Stimulated activated CD8-positive, alpha-beta memory T cell treated with anti-CD3 and anti-CD28 coated beads, Interleukin-12 subunit alpha, Interleukin-12 subunit beta, amount 100 ng/mL, for 24 hours (primary cell): ENCODE measurements around the gene KRT76.

Source experiments
- DNase-seq: peaks from one replicate; pipeline ENCODE4 v3.0.0-alpha.2; 2020; ENCODE audit errors: extremely low read depth

The KRT76 gene

DNA sequence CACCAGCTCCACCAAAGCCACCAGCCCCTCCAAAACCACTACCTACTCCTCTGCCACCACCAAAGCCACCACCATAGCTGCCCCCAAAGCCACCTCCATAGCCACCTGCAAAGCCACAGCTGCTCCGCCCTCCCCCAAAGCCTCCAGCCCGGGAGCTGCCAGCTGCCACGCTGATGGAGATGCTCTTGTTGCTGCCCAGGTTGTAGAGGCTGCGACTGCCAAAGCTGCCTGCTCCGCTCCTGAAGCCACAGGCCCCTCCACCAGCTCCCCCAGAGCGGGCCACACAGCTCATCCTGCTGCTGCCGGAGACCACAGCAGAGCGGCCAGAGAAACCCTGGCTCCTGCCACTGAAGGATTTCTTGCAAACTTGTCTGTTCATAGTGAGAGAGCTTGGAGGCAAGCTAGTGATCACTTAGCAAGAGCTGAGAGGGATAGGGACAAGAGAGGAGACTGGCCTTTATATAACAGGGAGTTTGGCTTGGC is at the start of gene KRT76:
TSS of gene KRT76 (minus strand) at position 433 of the 483 bp plus-strand sequence. CDS start at position 379, 54 bp downstream.
- no peak for DNase-seq

DNA sequence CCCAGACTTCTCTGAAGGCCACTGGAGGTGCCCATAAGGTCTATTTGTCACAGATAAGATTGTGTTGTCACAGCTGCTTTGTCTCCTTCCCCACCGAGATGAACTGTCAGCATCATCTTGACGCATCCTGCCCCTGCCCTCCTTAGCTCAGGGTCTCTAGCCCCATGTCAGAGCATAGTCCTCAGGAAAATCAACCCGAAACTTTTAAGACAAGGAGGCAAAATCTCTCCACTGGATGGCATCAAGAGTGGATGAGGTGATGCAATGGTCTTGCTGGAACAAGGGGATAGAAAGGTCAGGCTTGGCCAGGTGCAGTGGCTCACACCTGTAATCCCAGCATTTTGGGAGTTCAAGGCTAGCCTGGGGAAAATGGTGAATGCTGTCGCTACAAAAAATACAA is 48.8 kb upstream of the KRT76 start:
- DNase-seq: no peak

DNA sequence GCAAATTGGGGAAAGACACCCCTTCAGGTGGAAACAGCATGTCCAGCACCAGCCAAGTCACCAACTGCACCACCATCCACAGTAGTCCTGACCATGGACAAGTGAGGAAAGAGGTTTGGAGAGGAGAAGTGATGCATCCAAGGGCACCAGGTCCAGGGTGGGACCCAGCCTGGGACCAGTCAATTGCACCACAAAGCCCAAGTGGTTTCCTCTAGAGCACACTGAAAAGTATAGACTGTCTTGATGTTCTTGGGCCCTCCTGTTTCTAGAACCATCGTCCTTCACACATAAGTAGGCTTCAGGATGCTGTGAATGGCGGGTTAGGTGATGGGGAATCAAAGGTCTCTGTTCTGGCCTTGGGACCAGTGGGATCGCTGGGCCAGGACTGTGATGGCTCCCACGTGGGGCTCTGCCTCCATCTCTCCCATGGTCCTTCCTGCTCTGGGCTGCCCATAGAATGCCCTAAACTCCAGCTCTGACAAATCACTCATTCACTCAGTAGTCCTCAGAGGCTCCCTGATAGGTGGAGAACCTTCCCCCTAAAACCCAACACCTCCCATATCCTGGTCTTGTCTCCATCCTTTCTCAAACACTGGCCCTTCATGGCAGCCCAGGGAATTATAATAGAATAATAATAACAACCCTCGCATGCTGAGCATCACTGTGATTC is 47.7 kb upstream of the KRT76 start:
- DNase-seq: no peak

DNA sequence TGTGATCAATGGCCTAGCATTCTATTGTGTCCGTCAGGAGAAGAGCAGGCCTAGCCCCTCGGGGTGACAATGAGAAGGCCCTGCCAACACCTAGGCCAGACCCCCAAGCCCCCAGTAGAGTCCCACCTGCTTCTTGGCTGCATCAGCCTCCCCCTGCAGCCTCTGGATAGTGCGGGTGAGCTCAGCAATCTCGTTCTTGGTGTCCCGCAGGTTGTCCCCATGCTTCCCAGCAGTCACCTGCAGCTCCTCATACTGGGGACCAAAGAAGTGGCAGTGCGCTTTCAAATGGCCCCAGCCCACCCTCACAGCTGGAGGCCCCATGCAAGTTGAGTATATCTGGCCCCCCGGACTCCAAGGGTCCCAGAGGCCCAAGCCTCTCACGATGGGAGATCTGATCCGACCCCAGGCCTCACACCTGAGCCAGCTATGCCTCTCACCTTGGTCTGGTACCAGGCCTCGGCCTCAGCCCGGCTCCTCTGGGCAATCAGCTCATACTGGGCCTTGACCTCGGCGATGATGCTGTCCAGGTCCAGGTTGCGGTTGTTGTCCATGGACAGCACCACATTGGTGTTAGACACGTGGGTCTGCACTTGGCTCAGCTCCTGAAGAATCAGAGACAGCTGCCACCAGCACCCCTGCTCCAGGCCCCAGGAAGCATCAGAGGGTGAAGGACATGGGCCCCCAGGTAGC is 46.8 kb upstream of the KRT76 start:
- DNase-seq: no peak

DNA sequence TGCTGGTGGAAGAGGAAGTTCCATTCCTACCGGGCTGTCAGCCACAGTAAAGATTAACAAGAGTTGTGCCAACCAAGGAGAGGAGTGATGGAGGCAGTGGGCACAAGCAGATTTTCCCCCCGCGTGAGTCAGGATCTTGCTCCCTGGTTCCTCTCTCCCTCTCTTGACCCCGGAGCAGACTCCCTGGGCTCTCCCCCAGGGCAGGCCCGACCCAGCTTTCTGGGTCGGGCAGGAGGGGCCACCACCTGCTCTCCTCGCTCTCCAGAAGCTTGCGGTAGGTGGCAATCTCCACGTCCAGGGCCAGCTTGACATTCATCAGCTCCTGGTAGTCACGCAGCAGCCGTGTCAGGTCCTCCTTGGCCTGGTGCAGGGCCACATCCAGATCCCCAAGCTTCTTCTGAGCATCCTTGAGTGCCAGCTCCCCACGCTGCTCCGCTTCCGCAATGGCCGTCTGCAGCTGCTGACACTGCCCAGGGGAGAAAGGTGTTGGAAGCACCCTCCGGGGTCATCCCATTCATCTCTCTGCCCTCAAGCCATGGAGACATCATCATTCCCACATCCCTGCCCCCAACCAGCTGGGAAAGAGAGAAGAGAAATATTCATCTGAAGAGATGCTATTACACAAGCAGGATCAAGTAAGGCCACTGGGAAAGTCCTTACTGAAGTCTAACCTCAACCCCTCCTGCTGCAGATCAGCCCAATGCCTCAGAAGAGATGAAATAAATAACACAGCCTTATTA is 45.8 kb upstream of the KRT76 start:
- no peak for DNase-seq

DNA sequence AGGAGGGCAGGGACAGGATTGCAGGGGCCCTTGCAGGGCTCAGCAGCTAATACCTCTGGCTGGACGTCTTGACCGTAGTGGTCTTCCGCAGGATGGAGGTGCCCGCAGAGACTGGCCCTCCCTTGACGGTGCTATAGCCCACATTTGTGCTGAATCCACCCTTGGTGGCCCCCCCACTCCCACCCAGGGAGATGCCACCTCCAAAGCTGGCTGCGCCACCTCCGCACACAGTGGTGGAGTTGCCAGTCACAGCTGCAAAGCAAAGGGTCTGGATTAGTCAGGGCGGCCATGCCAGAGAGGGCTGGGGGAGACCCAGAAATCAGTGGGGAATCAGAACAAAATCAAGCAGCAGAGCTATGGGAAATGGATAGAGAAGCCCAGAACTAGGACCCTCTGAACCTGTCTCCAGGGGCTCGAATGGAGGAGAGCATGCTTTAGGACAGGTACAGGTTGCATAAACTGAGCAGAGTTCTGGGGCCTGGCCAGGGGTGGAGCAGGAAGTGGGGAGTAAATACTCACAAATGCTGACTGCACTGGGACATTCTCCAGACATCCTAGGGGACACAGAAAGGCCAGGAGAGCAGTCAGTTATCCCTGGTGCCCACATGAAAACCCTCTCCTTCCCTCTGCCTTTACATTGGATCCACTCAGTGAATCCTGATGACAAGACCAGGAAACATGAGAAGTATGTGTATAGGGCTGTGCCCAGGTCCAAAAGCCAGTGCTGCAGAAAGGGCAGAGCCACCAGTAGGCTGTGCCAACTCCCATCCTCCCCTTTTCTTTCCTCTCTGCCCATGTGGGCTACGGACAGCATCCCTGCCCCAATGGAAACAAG is 44.9 kb upstream of the KRT76 start:
- DNase-seq: no peak

DNA sequence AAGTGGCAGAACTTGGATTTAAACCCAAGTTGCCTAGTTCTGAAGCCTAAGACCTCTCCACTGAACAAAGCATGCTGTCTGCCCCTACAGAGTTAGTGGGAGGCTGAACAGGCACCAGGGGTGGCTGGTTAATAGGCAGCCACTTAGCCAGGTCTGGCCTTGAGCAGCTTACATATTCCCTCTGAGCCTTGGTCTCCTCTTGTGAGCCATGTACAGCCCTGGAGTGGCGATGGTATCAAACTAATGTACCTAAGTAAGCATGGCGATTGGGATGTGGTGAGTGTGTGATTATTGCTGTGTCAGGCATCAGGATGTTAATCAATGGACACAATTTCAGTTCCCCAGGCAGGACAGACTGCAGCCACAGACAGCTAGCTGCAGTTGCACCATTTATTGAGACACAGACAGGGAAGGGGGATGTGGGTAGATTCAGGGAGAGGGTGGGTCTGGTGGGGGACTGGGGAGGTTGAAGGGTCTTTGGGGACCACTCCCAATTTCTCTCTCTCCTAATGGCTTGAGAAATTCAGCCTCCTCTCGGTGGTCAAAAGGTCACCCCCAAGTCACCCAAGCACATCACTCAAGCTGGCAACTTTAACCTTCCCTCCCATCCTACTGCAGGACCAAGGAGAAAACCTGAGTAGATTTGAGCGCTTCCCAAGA is 44.1 kb upstream of the KRT76 start:
- DNase-seq: no peak

DNA sequence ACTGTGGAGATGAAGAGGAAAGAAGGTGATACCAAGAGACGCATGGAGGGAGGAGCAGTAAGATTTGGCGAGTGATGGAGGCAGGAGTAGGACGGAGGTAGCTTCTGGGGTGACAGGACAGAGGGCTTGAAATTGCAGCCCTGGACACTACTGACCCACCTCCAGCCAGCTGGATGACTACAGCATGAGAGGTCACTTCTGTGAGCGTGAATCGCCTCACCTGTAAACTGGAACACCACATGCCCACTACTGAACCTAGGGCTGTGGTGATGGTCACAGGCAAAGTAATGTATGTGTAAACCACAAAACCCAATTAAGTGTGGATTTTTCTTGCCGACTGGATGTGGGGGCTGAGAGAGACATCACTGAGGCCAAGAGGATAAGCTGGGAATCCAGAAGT is 43.4 kb upstream of the KRT76 start:
- no peak for DNase-seq

DNA sequence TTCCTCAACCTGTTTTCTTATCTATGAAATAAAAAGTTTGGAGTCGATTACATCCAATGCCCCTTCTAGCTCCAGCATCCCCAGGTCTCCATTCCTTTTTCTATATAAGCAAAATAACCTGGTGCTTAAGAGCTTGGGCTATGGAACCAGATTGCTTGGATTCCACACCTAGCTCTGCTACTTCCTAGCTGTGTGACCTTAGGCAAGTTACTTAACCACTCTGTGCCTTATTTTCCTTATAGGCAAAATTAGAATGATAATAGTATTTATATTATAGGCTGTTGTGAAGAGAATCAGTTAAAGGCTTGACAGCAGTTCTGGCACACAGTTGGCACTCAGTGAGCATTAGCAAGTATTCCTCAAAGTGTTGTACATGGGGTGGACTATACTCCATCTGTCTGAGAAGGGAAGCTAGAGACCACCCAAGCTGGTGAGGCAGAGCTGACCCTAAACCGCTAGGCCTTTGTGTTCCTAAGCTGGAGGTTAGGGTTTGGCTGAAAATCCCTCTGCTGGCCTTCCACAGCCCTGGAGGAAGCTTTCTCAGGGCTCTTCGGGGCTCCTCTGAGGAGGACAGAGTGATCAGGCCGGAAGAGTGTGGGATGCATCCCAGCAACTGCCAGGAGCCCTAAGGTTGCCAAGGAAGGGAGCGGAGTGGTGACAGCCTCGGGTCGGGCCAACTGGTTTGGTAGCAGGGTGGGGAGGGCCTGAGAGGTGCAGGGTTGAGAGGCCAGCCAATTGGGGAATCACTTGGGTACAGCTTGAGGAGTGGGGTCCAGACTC is 42.8 kb upstream of the KRT76 start:
- no peak for DNase-seq

DNA sequence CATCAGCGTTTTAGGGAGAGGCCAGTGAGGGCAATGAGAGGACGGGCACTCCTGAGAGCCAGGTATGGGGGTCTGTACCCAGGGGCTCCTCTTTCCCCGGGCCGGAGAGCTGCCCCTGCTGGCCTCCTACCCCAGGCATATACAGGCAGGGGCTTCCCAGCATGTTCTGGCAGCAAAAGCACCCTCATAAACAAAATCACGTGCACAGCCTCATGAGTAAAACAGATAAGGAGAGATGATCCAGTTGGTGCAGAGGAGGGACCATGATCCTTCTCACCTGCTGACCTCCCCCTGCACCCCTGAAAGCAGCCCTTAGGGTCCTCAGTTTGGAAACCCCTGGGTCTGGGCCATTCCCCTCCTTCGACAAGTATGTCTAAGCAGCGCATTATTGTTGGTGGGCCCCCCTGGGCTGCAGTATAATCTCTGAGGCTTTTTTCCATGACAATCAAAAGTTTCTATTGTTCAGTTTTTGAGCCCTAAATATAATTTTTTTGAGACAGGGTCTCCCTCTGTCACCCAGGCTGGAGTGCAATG is 41.8 kb upstream of the KRT76 start:
- no peak for DNase-seq

DNA sequence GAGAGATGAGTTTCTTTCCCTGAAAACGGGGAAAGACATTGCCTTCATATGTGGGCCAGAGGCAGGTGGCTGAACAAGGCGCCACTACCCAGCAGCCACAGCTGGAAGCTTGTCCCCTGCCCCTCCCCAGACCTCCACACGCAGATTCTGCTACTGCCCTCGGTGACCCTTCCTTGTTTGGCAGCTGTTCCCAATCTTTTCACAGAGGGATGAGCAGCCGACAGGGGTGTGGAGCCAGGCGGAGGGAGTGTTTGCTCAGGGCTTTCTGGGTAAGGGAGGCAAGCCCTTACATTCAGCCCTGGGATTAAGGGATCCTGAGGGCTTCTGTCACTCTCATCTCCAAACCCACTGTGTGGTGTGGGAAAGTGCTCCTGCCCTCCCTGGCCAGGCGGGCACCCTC is 41.2 kb upstream of the KRT76 start:
- no peak for DNase-seq

DNA sequence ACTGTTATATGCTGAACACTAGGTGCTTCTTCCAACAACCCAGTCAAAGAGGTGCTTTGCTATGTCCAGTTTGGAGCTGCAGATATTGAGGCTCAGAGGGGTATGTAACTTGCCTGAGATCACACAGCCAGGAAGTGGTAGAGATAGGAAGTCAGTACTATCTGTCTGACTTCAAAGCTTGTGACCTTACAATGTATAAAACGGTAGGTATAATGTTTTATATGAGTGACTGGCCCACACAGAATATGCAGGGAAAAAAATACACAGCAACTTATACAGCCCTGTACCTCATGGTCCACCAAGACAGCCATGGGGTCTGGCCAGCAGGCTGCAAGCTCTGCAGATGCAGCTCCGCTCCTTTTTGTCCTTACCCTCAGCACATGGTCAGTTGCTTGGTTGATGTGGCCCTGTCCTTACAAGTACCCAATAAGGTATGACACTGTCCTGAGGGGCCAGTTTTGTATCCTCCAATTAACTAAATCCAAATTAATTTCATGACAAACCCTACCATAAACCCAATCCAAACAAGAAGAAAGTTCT is 40.6 kb upstream of the KRT76 start:
- no peak for DNase-seq

DNA sequence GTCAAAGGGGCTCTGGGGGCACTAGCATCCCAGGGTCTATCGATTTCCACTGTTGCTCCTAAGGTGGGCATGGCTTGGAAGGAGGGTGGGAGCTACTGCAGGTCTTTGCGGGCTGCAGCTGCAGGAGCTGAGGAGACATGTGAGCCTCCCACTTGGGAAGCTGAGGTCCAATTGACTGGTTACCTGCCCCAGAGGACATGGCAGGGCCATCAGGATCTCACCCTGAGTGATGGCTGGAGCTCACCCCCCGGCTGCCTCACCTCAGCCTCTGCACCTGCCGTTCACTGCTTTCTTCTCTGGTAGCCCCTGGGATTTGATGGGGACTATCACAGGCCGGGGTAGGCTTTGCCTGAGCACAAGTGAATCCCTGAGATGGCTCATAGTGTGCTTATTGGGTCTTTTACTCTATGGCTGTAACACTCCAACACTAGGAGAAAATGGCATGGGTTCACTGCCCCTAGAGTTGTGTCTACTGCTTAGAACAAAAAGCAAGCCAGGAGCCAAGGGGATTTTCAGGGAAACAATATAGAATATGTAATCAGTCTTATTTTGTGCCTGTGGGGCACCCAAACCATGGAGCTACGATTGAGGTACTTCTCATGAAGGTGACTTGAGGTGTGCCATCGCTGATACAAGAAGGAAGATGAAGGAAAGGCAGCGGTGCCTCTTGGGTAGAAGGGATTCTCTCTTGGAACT is 40.0 kb upstream of the KRT76 start:
- no peak for DNase-seq

DNA sequence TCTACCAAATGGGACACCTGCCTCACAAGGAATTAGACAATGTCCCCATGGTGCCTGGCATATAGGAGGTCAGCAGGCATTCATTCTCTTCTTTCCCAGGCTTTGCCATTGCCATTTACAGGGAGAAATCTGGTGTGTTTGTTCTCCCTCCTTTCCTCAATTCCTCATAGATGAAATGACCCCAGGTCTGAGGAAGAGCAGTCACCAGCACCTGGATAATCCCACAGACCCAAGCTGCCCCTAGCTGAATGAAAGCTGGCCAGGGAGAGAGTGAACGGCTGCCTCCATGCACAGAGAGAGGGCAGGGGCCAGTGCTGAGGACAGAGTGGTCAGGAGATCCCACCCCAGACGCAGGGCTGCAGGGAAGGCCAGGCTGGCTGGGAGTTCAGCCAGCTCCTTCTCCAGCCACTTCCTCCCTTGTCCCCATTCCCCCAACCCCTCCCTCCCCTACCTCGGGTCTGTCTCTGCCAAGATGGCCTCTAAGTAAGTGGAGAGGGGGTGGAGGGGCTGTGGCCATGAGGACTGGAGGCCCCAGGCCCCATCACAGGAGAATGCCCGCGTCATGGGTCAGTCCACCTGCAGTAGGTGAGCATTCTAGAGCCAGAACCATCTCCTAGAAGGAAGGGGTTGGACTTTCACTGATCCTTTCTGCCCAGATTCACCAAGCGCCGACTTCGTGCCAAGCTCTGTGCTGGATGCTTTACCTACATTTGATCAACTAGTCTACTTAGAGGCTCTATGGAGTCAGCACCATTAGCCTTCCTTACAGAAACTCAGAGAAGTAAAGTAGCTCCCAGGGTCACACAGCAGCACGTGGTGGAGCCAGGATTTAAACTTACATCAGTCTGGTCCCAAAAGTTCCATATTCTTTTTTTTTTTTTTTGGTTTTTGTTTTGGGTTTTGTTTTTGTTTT is 38.8 kb upstream of the KRT76 start:
- no peak for DNase-seq

DNA sequence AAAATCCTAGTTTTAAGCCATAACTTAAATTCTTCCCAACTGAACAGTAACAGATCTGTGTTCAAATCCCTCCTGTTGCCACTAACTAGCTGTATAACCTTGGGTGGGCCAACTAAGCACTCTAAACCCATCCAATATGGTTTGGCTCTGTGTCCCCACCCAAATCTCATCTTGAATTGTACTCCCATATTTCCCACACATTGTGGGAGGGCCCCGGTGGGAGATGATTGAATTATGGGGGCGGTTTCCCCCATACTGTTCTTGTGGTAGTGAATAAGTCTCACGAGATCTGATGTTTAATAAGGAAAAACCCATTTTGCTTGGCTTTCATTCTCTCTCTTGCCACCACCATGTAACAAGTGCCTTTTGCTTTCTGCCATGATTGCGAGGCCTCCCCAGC is 38.0 kb upstream of the KRT76 start:
- DNase-seq: no peak

DNA sequence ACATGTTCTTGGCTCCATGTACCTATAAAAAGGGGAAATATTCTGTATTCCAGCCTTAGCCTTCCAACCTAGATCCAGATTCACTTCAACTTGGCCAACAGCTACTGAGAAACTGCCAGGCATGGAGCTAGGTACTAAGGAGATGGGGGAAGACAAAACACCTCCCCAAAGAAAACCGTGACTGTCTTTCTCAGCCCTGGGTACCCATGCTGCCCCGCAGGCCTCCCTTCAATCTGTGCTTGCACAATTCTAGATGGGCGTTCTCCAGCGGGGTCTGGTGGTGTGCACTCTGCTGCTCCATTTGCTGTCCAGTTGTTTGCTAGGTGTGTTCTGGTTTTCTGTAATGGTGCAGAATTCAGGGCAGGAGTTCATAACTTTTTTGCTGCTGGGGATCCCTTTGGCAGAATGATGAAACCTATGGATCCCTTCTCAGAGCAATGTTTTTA is 37.6 kb upstream of the KRT76 start:
- DNase-seq: no peak

DNA sequence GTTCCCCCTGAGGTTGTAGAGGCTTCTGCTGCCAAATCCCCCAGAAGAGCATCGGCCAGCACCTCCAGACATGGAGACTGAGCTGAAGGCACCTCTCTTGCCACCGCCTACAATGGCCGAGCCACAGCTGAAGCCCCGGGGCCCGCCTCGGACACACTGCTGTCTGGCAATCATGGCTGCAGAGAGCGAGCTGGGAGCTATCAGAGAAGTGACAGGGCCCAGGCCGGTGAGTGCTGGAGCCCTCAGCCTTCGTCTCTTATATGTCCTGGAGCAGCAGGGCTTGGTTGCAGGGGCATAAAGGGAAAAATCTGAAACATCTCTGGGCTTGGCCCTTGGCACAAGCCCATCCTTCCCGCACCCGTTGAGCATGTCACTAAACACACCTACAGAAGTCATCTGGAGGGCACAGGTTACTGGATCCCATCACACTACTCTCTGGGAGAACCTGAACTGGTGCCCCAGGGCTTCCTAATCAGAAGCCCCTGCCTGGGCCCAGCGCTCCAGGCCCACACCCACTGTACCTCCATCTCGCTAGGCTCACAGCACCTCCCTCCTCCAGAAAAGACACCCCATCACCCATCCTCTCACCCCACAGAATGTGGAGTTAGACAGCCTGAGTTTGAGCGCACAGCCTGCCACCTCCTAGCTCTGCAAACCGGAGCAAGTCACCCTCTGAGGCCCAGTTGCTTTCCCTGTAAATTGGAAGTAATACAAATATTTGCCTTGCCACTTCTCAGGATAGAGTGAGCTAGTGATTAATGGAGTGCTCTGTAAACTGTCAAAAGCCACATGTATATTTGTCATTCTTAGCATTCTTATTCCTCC is 37.0 kb upstream of the KRT76 start, which contains the start of gene KRT4:
TSS of gene KRT4 (minus strand) at position 232 of the 825 bp plus-strand sequence. CDS start at position 174, 58 bp downstream.
- no peak for DNase-seq
